Activated T-cell treated with anti-CD3 and anti-CD28 coated beads, Interleukin-2, amount 50 U/mL, for 48 hours (primary cell): ENCODE measurements around the gene LPCAT1.
A peak's percentile ranks its signal among the peaks of the same experiment; 100 is the strongest.
"Not testable (repeated sequence)": the region's sequence is repeated elsewhere in the genome, so short reads cannot be mapped to it uniquely, and the experiment has no call there.

Source experiments
- DNase-seq, 2 experiments: peaks; one replicate each; pipeline ENCODE4 v3.0.0-alpha.2; 2020

LPCAT1 gene

GRCh38 chr5:1523793-1524480 lies at the start of gene LPCAT1:
TSS of gene LPCAT1 (minus strand) at chr5:1523960. CDS start at chr5:1523844, 116 bp downstream.
- peak; percentile 79 to 89 for DNase-seq

GRCh38 chr5:1571875-1572274 lies 48.1 kb upstream of the LPCAT1 start:
- not testable (repeated sequence) for DNase-seq

GRCh38 chr5:1570975-1571374 lies 47.2 kb upstream of the LPCAT1 start:
- DNase-seq, result peak in 1 of 2 experiments; percentile 25

GRCh38 chr5:1568201-1568979 lies 44.6 kb upstream of the LPCAT1 start:
- DNase-seq, result no peak

- not testable (repeated sequence) for DNase-seq
These were observed 43.9 kb upstream of the LPCAT1 start for GRCh38 chr5:1567527-1568200.

GRCh38 chr5:1565737-1566734 lies 42.3 kb upstream of the LPCAT1 start:
- no peak for DNase-seq

GRCh38 chr5:1564824-1565736 lies 41.3 kb upstream of the LPCAT1 start:
- no peak for DNase-seq

- DNase-seq, result no peak
These were observed 40.5 kb upstream of the LPCAT1 start for GRCh38 chr5:1564182-1564748.

GRCh38 chr5:1563617-1564181 lies 39.9 kb upstream of the LPCAT1 start:
- no peak for DNase-seq

GRCh38 chr5:1563051-1563461 lies 39.3 kb upstream of the LPCAT1 start:
- no peak for DNase-seq

- no peak for DNase-seq
These were observed 38.8 kb upstream of the LPCAT1 start for GRCh38 chr5:1562599-1562998.

- no peak for DNase-seq
These were observed 37.7 kb upstream of the LPCAT1 start for GRCh38 chr5:1561402-1561929.

- DNase-seq, result not testable (repeated sequence)
These were observed 36.7 kb upstream of the LPCAT1 start for GRCh38 chr5:1560499-1560898.

- no peak for DNase-seq
These were observed 35.2 kb upstream of the LPCAT1 start for GRCh38 chr5:1558944-1559343.

- DNase-seq, result no peak
These were observed 33.5 kb upstream of the LPCAT1 start for GRCh38 chr5:1557114-1557873.

GRCh38 chr5:1555808-1556731 lies 32.3 kb upstream of the LPCAT1 start:
- DNase-seq, result peak in 1 of 2 experiments; percentile 6

GRCh38 chr5:1555011-1555807 lies 31.4 kb upstream of the LPCAT1 start:
- peak; percentile 4 to 10 for DNase-seq
